CD4-positive, alpha-beta T cell treated with Interleukin-15 for 1 hour (primary cell): Measurements from ENCODE around the gene SDF4.

Experiments used
- DNase-seq: peaks from one replicate; pipeline ENCODE4 v3.0.0-alpha.2; 2020

The SDF4 gene

DNA sequence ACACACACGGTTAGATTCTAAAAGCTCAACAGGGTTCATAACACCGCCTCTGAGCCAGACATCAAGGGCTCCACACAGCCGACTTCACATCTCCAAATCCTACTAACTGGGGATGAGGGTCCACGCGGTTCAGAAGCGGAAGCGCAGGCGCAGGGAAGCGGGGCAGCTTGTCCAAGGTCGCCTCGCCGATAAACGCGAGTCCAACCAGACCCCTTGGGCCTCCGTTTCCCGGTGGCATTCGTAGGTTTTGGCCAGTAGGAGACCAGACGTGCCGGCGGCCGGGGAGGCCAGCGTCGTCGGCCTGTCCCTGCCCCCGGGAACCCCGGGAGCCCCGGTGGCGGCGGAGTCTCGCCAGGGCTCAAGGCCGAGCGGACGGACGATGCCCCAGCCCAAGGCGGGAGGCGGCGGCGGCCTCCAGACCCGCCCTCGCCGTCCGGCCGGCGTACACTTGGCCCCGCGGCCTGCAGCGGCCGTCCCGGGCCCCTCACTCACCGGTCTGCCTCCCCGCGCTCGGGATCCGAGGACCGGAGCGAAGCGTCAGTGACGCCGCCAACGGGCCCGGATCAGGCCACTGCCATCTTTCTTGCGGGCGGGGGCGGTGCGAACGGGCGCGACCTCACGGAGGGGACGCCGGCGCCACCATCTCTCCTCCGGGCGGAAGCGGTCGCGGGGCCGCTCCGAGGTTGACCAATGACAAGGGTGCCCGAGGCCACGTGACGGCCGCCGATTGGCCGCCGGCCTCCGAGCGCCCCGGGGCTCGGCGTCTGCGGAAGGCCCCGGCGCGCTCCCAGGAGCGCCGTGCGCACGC is at the start of gene SDF4:
SDF4 (minus strand) TSS at position 602 of the 808 bp plus-strand sequence. CDS start 3,229 bp downstream, outside the sequence.
- peak; percentile 98 for DNase-seq

GRCh38 chr1:1280782-1281481 is 49.1 kb upstream of the SDF4 start:
- no peak for DNase-seq

DNA sequence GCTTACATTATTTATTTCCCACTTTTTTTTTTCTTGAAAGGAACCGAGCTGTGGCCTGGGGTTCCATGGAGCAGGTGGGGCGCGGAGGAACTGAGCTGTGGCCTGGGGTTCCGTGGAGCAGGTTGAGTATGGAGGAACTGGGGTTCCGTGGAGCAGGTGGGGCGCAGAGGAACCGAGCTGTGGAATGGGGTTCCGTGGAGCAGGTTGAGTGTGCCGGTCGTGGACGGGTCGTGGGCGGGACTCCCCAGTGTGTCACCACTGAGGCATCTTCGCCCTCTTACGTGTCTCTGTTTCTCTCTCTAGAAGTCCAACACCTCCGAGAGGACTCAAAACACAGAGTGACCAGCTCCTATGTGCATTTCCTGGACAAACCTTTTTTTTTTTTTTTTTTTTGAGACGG is 47.2 kb upstream of the SDF4 start:
- no peak for DNase-seq

- no peak for DNase-seq
These were observed 46.8 kb upstream of the SDF4 start for GRCh38 chr1:1278620-1279019.

- no peak for DNase-seq
These were observed 44.0 kb upstream of the SDF4 start for GRCh38 chr1:1275836-1276235.

DNA sequence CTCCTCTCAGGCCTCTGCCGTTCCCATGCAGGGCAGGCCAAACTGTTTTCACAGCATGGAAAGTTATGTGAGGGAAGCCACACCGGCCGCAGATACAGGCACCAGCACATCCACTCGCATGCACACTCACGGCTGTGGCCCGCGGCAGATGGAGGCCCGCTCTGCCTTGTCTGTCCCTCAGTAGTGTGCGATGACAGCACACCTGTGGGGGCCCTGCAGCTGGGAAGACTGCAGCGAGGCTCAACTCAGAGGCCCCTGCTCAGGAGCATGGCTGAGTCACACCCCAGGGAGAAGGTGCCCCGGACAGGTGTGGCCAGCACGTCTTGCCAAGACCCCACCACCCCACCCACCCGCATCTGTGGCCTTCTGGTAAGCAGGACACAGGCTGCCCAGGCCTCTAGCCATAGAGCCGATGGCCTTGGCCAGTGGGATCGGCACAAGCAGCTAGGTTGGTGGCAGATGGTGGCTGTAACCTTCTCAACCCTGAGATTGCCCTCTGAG is 43.2 kb upstream of the SDF4 start:
- DNase-seq, result no peak

DNA sequence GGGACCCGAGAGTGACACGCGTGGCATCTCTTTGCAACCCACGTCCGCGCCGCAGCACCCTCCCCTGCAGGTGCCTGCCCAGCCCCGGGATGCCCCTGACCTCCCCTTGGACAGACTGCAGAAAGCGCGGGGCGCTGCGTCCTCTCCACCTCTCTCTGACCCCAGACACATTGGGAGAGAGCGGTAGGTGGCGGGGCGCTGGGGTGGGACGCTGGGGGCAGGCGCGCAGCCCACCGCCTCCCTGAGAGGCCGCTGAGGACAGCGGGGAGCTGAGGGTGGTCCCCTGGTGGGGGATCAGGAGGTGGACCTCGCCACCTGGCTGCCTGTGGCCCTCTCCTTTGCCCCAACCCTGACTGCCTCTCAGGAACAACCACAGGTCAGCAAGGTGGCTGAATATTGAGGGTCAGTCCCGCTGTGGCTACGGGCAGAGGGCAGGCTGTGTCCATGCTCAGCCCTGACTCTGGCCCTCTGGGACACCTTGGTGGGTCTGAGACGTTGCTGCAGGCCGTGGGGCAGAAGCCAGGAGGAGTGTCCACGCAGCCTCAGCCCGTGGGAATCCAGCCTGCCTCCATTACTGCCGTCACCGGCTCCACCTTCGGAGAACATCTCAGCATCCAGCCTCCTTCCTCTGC is 42.6 kb upstream of the SDF4 start:
- DNase-seq, result no peak

GRCh38 chr1:1273512-1274298 is 41.9 kb upstream of the SDF4 start, which contains the start of gene UBE2J2:
UBE2J2 (minus strand) TSS chr1:1273854; CDS start chr1:1267992, 5,862 bp downstream.
- peak; percentile 93 for DNase-seq

GRCh38 chr1:1273209-1273511 is 41.4 kb upstream of the SDF4 start:
- DNase-seq, result no peak

DNA sequence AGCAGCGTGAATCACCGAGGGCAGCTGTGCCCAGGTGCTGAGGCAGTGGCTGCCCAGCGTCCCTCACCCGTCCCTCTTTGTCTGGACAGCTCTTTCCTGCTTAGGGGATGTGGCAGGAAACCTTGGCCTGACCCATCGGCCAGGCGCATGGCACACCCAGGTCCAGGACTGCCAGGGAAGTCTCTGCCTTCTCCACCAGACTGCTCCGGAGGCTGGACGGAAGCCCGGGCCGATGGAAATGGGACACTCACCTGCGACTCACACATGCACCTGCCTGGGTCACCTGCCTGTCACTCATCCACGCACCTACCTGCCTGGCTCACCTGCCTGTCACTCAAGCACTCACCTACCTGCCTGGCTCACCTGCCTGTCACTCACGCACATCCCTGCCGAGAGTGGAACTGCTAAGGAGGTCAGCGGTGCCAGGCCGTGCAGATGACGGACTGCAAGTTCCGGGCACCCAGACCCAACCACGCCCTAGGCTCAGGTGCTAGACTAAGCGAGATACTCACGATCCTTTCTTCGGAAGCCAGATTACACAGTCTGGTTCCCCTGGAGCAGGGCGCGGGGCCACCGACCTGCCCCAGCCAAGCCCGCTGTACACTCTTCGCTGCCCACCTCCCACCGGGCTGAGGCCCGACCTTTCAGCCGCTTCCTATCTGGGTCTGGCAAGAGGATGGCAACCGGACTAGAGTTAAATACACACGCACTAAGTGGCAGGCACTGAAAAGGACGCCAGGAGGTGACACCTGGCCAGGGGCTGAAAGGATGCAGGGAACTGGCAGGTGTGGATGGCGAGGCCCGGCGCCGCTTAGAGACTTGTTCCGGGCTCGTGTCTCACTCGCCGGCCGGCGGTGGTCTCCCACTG is 40.8 kb upstream of the SDF4 start:
- no peak for DNase-seq

GRCh38 chr1:1270813-1271212 is 39.0 kb upstream of the SDF4 start:
- DNase-seq, result no peak

DNA sequence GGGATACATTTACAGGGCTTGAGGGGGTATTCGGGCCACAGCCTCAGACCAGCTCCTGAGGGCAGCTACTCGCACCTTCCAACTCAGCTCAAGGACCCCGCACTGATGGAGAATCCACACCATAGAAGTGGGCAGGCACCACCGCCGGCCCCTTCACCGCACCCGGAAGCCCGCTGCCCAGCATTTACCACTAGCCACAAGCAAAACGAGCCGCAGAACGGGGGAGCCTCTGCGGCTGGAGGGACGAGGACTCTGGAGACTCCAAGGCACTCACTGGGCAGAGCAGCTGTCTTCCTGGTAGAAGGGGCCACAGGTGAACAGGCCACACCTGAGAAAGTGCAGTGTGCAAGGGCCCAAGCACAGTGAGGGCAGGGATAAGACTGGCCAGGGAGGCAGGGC is 36.5 kb upstream of the SDF4 start:
- no peak for DNase-seq

- DNase-seq, result no peak
These were observed 35.9 kb upstream of the SDF4 start for GRCh38 chr1:1267488-1268283.

- DNase-seq, result no peak
These were observed 33.1 kb upstream of the SDF4 start for GRCh38 chr1:1264868-1265272.

- no peak for DNase-seq
These were observed 32.2 kb upstream of the SDF4 start for GRCh38 chr1:1264026-1264425.

DNA sequence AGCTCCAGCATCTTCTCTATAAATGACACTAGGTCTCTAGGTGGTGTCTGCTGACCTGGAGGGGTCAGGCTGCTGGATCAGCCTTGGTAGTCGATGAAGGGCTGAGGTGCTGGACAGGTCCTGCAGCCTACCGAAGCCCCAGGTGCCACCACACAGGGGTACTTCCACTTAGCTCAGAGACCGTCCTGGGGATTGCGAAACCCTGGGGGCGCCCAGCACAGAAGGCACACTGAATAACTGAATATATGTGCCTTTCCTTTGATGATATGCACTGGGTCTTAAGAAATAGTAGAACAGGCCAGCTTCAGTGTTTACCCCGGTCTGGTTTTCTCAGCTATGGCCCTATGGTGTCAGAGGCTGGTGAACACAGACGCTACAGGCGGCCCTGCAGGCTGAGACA is 31.0 kb upstream of the SDF4 start:
- no peak for DNase-seq

GRCh38 chr1:1262071-1262470 is 30.3 kb upstream of the SDF4 start:
- no peak for DNase-seq

- no peak for DNase-seq
These were observed 29.2 kb upstream of the SDF4 start for GRCh38 chr1:1260843-1261560.

- DNase-seq, result no peak
These were observed 28.3 kb upstream of the SDF4 start for GRCh38 chr1:1259951-1260600.

DNA sequence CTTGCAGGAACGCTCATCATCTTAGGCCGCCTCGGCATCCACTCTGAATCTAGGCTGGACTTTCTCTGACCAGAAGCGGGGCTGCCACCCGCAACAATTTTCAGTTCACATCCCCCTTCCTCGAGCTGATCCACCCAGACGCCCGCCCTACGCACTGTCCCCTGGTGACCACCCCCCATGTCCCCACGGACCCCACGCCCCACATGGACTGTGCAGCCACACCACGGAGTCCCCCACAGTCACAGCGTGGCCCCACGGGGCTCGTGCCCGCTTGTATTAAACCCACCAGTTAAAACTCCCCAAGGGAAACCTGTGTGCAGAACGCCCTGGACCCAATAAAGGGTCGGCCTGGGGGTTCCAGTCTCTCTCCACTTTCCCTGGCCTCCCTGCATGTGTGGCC is 27.7 kb upstream of the SDF4 start:
- no peak for DNase-seq
